Amniotic stem cell (primary cell): ENCODE measurements around the gene SLC35F1.
A peak's percentile ranks its signal among the peaks of the same experiment; 100 is the strongest.
"Not testable (repeated sequence)": the region's sequence is repeated elsewhere in the genome, so short reads cannot be mapped to it uniquely, and the experiment has no call there.

Experiments used
- DNase-seq: peaks from one replicate; lab custom pipeline; 2025; lab: John Stamatoyannopoulos, UW

SLC35F1 gene

DNA sequence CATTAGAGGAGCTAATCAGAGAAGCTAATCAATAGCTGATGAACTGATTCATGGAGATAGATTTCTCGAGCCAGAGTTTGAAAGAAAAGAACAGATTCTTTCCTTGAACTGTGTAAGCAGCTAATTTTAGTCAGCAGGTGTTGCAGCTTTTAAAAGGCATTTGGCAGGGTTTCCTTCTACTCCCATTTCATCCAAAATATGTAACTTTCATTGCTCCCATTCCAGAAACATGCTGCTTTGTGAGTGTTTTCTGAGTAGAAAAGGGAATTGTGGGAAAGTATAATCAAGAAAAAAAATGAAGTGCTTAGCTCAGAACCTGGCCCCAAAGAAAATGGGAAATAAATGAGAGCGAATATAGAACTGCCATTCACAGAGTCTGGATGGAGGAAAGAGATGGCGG is 20.8 kb downstream of the SLC35F1 start:
- no peak for DNase-seq

DNA sequence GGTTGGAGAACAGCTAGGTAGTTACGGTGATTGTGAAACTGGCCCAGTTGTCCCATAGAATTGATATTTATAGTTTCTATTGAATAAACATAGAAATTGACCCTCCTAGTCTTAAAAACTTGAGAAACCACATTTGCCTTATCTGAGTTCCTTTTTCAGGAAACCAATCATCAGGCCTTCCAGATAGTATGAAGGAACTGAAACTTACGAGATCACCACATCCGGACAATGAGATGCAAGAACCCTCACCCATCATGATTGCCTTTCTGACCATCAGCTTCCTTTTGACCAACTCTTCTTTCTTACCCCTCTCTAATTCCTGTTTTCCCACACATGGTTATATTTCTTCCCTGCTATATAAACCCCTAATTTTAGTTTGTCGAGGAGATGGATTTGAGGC is 21.8 kb downstream of the SLC35F1 start:
- no peak for DNase-seq

DNA sequence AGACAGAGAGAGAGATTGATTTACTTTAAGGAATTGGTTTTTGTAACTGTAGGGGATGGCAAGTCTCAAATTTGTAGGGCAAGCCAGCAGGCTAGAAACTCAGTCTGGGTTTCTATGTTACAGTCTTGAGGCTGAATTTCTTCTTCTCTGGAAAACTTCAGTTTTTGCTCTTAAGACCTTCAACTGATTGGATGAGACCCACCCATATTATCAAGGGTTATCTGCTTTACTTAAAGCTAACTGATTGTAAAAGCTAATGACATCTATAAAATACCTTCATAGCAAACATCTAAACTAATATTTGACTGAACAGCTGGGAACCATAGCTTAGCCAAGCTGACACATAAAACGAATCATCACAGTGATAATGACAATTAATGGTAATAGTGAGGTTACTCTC is 22.4 kb downstream of the SLC35F1 start:
- DNase-seq: no peak

DNA sequence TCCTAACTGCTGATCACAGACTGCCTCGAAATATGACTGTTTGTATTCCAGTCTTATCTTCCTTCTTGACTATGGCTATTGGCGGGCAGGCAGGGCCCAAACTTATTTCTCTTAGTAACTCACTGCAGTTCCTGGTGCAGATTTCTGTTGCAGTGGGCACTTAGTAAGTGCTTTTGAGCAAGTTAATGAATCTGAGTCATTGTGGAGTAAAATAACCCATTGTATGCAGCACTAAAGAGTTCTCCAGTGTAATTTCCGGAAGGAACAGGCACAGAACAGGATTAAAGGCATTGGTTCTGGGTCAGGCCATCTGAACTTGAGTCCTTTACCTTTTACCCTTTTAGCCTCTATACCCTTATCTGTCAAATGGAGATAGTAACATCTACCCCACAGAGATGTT is 23.6 kb downstream of the SLC35F1 start:
- no peak for DNase-seq

DNA sequence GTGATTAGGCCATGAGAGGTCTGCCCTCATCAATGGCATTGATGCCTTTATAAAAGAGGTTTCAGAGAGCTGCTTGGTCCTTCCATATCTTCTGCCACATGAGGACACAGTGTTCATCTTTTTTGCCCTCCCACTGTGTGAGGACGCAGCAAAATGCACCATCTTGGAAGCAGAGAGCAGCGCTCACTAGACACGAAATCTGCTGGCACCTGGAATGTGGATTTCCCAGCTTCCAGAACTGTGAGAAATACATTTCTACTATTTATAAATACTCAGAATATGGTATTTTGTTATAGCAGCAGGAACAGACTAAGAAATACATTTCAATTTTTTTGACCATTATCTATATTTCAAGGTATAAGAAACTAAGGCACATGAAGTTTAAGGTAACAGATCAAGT is 24.9 kb downstream of the SLC35F1 start:
- DNase-seq: no peak

DNA sequence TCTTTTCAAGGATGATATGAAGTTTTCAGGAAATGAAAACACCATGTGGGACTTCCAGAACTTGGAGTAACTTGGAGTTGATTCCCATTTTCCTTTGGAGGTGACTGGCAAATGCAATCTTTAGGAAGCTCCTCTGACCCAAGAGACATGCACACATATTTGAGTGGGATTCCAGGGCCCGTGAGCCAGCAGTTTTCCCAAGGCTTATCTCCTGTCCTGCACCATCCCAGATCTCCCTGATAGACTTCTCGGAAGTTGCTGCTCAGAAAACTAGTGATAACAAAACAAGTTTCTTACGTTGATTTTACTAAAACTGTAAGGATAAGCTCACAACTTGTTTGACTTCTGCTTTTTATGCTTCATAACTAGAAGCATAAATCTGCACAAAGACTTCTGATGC is 25.6 kb downstream of the SLC35F1 start:
- DNase-seq: no peak

DNA sequence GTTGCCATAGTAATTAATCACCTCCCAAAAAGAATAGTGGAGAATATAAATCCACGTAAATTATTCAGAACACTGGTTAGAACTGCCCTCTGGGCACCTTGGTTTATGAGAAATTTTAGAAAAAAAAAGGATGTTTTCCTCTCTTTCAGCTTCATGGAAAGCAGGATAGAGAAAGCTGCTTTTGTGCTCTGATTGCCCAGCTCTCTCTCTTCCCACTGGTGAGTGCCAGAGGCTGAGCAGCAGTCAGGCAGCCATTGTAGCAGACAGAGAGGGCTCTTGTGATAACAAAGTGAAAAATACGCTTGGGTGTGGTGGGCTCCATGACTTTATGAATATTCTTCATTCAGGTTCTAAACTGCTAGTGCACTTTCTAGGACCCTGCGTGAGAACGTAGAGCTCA is 26.4 kb downstream of the SLC35F1 start:
- no peak for DNase-seq

DNA sequence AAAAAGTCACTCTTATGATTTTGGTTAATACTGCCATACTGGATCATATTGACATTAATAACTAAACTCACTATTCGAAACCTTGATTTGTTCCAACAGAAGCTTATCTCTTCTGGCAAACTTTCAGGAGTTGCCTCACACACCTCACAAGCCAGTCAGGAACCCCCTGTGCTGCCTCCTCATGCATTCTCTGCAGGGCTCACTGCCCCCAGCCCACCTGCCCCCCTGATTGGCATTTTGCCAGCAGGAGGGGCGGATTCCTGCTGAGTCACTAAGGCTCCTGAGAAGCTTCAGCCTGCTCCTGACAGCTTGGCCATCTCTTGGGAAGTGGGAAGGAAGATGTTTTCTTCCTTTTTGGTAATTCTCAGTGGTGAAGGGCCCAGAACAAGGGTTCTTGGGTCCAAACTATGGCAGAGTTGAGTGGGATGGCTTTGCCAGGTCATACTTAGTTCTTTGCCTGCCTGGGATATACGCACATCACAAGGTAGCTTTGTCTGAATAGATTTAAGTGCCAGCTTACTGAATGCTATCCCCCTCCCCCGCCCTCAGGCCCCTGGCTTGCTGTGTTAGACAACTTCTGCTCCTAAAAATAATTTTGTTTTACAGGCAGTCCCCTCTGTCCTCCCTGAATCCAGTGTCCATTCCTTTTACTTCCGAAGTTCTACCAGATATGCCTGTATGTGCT is 31.4 kb downstream of the SLC35F1 start:
- no peak for DNase-seq

DNA sequence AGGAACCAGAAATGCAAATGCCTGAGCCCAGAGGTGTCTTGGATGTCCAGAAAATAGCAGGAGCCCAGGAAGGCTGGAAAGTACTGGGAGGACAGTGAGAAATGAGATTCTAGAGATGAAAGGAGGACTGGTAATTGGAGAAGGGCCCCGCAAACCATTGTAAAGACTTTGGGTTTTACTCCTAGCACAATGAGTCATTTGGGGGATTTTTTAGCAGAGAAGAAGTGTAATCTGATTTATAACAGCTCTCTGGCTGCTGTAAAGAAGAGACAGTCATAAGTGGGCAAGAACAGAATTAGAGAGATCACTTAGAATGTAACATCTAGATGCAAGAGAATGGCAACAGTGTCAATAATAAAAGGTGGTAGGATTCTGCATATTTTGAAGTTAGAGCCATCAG is 40.2 kb downstream of the SLC35F1 start:
- no peak for DNase-seq

DNA sequence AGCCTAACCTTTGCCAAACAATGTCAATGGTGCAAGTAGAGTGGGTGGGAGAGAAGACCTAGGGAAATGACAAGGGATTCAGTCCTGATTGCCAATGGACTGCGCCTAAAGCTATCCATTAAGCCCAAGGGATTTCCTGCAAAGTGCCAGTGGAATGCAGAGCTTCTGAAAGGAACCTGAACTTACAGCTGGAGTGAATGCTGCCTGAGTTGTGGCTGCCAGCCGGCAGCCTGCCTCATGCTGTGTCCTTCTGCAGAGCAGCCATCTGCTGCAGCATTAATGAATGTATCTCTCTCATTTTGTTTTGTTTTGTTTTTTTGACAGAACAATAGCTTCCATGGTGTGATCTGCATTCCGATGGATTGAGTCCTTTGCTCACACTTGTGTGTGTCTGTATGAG is 44.7 kb downstream of the SLC35F1 start:
- no peak for DNase-seq

DNA sequence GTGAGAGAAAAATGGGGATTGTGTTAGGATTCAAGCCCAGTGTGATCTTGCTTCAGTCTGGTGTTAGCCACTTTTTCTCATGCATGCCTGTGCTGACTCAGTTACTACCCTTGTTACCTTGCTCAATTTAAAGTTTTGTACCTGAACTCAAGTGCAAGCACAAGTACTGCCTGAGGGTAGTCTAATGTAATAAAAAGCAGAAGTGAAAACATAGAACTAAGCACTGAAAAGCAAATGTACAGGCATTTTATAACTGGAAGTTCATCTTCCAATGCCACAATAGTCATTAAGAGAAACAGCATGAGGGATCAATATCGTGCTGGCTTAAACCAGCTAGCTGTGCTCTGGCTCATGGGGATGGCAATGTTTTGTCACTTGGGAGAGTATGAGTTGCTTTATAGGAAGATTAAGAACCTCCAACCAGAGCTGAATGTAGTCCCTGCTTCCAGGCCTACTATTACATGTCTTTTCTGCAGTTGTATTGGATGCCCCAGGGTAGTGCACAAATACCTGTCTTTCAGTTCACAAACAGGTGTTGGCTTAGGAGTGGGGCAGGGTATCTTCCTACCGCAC is 48.7 kb downstream of the SLC35F1 start:
- no peak for DNase-seq

DNA sequence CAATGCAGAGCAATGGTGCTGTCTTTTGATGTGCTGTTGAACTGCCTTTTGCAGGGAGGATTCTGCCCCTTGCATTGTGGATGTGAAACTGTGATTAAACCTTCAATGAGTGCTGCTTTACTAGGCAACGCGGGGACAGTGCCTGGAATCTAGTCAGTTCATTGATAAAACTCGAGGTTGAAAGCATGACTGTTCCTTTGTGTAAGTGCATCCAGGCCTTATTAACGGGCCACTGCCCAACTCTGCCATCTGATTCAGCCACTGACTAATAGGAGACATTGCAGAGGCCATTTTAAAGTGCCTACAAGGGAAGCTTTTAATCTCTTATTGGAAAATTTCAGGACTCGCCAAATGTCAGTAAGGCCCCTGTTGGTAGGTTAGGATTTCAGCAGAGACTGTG is 49.3 kb downstream of the SLC35F1 start:
- no peak for DNase-seq

DNA sequence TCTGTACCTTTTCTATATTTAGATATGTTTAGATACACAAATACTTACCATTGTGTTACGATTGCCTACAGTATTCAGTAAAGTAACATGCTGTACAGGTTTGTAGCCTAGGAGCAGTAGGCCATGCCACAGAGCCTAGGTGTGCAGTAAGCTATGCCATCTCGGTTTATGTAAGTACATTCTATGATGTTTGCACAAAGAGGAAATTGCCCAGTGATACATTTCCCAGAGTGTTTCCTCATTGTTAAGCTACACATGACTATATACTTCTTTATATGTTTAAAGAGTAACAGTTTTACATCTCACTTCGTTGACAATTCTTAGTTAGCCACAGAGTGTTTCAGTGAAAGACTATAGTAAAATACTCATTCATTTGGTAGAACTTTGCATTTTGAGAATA is 51.5 kb downstream of the SLC35F1 start:
- DNase-seq: no peak

DNA sequence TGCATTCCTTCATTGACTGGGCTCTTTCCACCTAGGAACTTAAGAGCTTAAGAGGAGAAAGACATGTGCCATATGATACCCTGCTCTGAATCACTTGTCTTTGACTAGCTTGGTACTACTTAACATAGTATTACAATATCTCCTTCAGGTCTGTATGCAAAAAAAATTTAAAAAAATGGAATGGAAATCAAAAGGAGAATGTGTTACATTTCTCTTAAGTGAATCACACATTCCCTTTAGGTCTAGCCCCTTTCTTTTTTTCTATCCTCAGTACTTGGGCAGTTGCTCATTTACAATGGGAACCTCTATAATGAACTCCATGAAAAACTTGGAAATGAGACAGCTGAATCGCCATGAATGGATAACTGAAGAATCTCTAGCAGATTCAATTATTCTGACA is 53.8 kb downstream of the SLC35F1 start:
- no peak for DNase-seq

DNA sequence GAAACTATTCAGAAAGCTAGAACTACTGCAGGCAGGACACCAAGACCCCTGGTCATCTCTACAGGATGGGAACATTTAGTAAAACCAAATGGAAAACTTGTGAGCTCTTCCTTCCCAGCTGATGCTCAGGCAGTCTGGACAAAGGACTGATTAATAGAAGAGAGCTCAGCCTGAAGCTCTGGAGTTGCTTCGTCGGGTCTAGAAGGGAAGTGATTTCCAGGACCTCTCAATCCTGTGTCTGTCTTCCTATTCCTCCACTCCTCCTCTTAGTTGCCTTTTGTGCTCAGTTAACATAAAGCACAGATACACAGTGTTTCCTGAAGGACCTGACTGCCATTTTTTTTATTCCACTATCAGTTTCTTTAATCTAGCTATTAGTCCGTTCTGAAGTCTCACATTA is 54.2 kb downstream of the SLC35F1 start:
- no peak for DNase-seq

DNA sequence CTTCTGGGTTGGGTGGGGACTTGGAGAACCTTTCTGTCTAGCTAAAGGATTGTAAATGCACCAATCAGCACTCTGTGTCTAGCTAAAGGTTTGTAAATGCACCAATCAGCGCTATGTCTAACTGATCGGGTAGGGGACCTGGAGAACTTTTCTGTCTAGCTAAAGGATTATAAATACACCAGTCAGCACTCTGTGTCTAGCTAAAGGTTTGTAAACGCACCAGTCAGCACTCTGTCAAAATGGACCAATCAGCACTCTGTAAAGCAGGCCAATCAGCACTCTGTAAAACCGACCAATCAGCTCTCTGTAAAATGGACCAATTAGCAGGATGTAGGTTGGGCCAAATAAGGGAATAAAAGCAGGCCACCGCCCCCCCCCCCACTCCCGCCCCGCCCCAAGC is 58.7 kb downstream of the SLC35F1 start:
- not testable (repeated sequence) for DNase-seq

DNA sequence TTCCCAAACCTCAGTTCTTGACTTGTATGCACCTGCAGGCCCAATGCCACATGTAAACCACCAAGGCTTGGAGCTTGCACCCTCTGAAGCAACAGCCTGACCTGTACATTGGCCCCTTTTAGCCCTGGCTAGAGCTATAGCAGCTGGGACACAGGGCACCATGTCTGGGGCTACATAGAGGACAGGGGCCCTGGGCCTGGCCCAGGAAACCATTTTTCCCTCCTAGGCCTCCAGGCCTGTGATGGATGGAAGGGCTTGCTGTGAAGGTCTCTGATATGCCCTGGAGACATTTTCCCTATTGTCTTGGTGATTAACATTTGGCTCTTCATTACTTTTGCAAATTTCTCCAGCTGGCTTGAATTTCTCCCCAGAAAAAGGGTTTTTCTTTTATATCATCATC is 64.6 kb downstream of the SLC35F1 start:
- DNase-seq: no peak

DNA sequence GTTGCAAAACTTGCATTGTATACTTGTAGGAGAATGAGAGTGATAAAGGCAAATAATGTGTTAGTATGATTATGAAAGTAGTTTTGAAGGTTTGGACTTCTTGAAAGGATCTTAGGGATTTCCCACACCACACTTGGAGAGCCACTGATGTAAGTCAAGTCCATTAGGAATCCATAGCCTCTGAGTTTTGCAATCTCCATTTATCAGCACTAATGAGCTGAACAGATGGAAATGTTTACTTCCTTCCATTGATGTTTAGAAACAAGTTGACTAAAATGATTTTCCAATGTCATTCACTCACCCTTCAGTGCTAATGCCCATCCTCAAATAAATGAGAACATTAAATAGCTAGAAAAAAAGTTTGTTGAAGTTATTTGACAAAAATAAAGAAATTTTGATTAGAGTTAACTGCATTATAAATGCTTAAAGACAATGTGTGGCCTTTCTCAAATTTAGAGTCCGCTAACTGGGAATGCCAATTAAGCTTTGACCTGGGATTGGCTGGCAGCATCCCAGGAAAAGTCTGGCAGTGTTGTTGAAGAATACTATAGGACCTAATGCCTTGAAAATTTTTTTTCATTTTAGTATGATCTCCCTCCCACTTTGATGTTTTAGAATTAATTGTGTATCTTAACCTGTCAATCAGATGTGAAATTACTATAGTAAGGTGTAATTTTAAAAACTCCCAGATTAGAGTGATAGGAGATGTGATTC is 68.0 kb downstream of the SLC35F1 start:
- no peak for DNase-seq

DNA sequence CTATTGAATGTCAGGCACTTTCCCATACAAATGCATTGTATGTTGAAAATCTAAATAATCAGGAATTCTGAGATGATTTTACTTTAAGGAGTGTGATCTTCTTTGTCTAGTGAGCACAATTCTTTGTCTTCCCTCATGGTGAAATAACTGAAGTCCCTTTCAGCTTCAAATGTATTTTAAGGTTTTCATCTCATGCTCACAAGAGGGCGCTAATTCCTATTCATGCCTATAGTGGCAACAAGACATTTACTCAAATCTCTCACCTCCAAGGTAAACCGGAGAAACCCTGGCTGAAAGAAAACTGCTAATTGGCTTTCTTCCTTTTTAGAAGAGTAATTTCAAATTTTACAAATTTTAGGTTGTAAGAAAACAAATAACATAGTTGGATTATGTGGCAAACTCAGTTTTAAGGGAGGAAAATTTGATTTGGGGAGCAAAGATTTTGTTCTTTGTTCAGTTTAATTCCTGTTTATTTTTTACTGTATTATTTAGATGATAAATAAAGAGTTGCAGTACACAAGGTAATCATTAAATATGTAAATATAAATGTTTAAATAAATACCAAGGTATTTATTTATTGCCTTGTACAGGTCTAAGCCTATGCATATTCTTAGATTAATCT is 69.1 kb downstream of the SLC35F1 start:
- peak; percentile 7 for DNase-seq

DNA sequence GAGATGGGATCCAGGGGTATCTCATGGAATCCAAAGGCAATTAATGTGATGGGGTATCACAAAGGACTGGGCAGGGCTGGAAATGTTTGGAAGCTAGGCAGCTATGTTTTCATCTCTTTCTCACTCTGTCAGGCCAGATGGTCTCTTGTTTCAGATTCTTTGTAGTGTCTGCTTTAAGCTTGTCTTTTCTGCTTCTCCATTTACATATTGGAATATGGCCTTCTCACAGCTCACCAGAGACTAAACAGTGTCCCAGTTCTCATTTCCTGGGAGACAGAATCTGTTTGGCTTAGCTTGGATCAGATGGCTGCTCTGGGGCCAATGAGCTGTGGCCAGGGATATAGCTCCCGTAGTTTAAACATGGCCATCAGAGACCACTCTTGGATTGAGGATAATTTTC is 78.9 kb downstream of the SLC35F1 start:
- DNase-seq: no peak

DNA sequence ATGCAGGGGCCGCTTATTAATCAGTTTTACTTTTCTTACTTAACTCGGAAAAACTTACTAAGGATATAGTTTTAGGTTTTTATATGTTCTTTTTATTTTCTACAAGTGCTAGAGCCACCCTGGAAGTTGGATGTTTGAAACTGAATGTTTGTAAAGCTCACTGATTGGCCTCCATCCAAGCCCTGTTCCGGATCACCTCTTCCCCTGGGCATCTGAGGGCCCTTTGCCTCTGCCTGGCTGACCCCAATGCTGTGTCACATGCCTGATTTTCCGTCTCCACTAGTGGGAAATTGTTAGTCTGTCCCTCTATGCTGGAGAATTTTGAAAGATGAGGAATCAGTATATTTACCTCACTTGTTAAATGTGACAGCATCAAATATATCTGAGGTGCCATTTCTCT is 79.3 kb downstream of the SLC35F1 start:
- DNase-seq: no peak

DNA sequence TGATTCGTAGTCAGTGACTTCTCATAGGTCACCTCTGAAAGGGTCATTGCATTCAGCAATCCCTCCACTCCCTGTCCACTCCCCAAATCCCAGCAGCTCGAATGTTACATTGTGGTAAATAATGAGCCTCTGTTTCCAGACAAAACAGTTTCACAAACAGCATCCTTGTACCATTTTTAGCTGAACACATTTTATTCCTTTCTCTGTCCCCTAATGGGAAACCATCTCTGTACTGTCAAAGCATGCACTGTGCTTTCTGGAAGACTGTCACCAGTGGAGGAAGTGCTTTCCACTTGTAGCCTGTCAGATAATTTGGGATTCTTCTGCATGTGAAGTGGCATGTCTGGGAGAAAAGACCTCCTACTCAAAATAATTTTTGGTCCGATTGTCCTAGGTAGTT is 82.0 kb downstream of the SLC35F1 start:
- no peak for DNase-seq

DNA sequence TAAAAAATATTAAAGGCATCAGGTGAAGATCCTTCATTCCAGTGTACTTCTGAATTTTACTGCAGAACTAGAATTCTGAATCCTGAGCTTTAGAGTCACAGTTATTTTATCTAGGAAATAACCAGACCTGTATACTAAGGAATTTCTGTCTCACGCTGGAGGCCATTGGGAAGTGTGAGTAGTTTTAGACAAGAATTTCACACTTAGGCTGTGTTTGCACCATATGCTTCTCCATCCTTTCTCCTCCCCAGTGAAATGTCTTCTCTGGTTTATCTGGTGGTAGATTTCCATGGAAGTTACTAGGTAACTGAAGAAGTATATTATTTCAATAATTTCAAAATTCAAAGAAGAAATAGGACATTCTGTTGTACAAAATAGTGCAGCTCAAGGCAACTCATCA is 83.1 kb downstream of the SLC35F1 start:
- no peak for DNase-seq
